ENCODE results near the gene FXYD6. TPM values are rescaled to one million over a fixed set of nuclear protein-coding genes. Genes with fewer than 3 reads are reported as not detected.

Gene FXYD6
- total and polyA plus RNA-seq, 2 donors (not counting 1 experiment from before 2014, with no cell fraction given) = not detected

DNA sequence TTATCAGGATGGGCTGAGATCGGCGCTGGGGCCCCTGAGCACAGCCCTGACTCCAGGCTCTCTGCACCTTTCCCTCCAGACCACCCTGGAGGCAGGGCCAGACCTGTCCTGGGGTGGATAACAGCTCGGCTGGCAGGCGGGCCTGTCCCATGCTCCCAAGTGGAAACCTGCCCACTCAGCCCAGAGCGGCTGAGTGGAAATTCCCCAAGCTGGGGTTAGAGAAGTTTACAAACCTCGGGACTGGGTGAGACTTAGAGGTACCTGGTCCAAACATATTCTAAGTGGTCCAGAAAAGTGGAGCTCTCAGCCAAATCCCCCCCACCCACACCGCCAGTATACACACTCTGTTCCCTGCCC lies 47.1 kb downstream of the FXYD6 start:
- H3K9me3 ChIP-seq (ENCODE audit: control extremely low read depth in 1 of 3, control insufficient read depth in 2 of 3, insufficient read depth in 1 of 3, low read length in 2 of 3) = peaks cover 0 to 5% (median 0%) of the 10 kb centered on the region in 3 donors
- Mint-ChIP-seq H3K27ac (no peak overlapping the region), H3K4me3 (no peak overlapping the region), H3K9me3 (ENCODE audit: insufficient read depth) (no peaks in the 10 kb centered on the region), H3K27me3 (peaks cover 30% of the 10 kb centered on the region), H3K4me1 (peaks cover 35% of the 10 kb centered on the region)
- ATAC-seq (ENCODE audit: low read depth) = no peak
- H2AFZ ChIP-seq (ENCODE audit: insufficient read depth, low read depth, low read length, poor library complexity, severe bottlenecking) = no peak overlapping the region
- WGBS (ENCODE audit: insufficient coverage) = 80% methylated on average over 3 of the region's 7 CpGs
- no peak overlapping the region for H3K9ac ChIP-seq (ENCODE audit: low read length)
- H3K4me1 ChIP-seq (ENCODE audit: control insufficient read depth in 2 of 2, insufficient read depth in 2 of 2, low read length in 2 of 2) = peaks cover 28 to 32% of the 10 kb centered on the region in 2 donors
- DNase-seq = no peak
- no peaks in the 10 kb centered on the region for H3K79me2 ChIP-seq (ENCODE audit: control insufficient read depth, insufficient read depth, low read length)
- no peaks in the 10 kb centered on the region for H3K36me3 ChIP-seq (replicated peaks in 1 of 2; ENCODE audit: control extremely low read depth in 1 of 2, control insufficient read depth in 1 of 2, extremely low read depth in 1 of 2, insufficient read depth in 2 of 2, low read length in 1 of 2)
- H3K27ac ChIP-seq (ENCODE audit: low read length in 2 of 2) = no peak overlapping the region
- no peak for TF ChIP-seq EZH2 (IDR thresholded peaks at IDR 0.05; ENCODE audit: borderline replicate concordance, insufficient read depth, low read depth, low read length, poor library complexity, severe bottlenecking)
- TF ChIP-seq, protein P1, sequence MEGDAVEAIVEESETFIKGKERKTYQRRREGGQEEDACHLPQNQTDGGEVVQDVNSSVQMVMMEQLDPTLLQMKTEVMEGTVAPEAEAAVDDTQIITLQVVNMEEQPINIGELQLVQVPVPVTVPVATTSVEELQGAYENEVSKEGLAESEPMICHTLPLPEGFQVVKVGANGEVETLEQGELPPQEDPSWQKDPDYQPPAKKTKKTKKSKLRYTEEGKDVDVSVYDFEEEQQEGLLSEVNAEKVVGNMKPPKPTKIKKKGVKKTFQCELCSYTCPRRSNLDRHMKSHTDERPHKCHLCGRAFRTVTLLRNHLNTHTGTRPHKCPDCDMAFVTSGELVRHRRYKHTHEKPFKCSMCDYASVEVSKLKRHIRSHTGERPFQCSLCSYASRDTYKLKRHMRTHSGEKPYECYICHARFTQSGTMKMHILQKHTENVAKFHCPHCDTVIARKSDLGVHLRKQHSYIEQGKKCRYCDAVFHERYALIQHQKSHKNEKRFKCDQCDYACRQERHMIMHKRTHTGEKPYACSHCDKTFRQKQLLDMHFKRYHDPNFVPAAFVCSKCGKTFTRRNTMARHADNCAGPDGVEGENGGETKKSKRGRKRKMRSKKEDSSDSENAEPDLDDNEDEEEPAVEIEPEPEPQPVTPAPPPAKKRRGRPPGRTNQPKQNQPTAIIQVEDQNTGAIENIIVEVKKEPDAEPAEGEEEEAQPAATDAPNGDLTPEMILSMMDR (IDR thresholded peaks at IDR 0.05) = no peak
- CTCF ChIA-PET = interaction anchor here (4.5 to 4.8 kb wide), 2 partner anchors 12 to 14 kb away, joined by 23 to 47 read pairs; no protein-coding TSS in a partner anchor
- no peak overlapping the region for H3K4me3 ChIP-seq (ENCODE audit: control extremely low read depth in 1 of 5, extremely low read depth in 1 of 5, insufficient read depth in 1 of 5, low read depth in 2 of 5, low read length in 4 of 5)
- intact Hi-C loops (cut with micrococcal nuclease) = no loop called here
- no peaks in the 10 kb centered on the region for H4K20me1 ChIP-seq (ENCODE audit: control insufficient read depth, insufficient read depth, low read length, poor library complexity, severe bottlenecking)
- POLR2A ChIA-PET = no interaction called here
- H3K4me2 ChIP-seq (replicated peaks; ENCODE audit: low read depth, low read length, poor library complexity, severe bottlenecking) = peak overlapping the region; percentile 60
- peaks cover 0 to 46% (median 9%) of the 10 kb centered on the region in 4 experiments for H3K27me3 ChIP-seq (replicated peaks in 1 of 4; ENCODE audit: control extremely low read depth in 1 of 4, control insufficient read depth in 3 of 4, insufficient read depth in 4 of 4, low read length in 3 of 4)

DNA sequence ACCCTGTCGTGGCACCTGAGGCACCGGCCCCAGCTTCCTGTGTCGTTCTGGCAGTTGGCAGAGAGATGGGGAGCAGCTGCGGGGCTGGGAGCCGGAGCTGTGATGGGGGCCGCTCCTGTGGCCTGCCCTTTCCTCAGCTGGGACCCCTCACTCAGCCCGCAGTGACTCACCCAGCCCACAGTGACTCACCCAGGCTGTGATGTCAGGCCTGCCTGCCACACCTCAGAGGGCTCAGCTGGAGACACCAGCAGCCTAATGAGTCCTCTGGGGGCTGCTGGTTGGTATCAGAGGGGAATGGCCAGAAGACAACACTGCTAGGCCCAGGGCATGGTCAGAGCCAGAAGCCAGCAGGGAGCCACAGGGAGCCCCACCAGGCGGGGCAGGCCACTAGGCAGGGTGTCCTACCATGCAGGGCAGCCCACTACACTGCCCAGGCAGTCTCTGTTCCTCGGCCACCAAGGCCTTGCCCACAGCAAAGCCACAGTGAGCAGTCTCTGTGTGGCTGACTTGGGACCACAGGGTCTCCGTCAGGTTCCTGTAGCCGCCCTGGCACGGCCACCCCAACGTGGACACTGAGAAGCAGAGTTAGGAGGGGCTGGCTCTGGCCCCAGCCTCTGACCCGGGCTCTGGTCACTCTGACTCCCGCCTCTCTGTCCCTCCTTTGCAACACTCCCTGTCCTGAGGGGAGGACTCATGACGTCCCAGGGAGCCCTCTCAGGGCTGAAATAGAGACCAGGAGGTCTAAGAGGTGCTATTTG lies 47.7 kb downstream of the FXYD6 start:
- H3K4me1 ChIP-seq (ENCODE audit: control insufficient read depth in 2 of 2, insufficient read depth in 2 of 2, low read length in 2 of 2) = peaks cover 30 to 33% of the 10 kb centered on the region in 2 donors
- TF ChIP-seq, protein P1 (IDR thresholded peaks at IDR 0.05) = no peak
- TF ChIP-seq EZH2 (IDR thresholded peaks at IDR 0.05; ENCODE audit: borderline replicate concordance, insufficient read depth, low read depth, low read length, poor library complexity, severe bottlenecking) = no peak
- no peaks in the 10 kb centered on the region for H4K20me1 ChIP-seq (ENCODE audit: control insufficient read depth, insufficient read depth, low read length, poor library complexity, severe bottlenecking)
- Mint-ChIP-seq H3K9me3 (ENCODE audit: insufficient read depth) (no peaks in the 10 kb centered on the region), H3K27ac (peak overlapping the region; percentile 78), H3K27me3 (peaks cover 35% of the 10 kb centered on the region), H3K4me1 (peaks cover 38% of the 10 kb centered on the region), H3K4me3 (peak overlapping the region; percentile 57)
- POLR2A ChIA-PET = interaction anchor here (0.8 to 1.7 kb wide), 4 partner anchors 11 to 181 kb away, joined by 3 to 4 read pairs (median 3); no protein-coding TSS in a partner anchor
- WGBS (ENCODE audit: insufficient coverage) = 50% methylated on average over 13 of the region's 16 CpGs
- peak overlapping the region; percentile 60 for H3K4me2 ChIP-seq (replicated peaks; ENCODE audit: low read depth, low read length, poor library complexity, severe bottlenecking)
- peaks cover 0 to 52% (median 9%) of the 10 kb centered on the region in 4 experiments for H3K27me3 ChIP-seq (replicated peaks in 1 of 4; ENCODE audit: control extremely low read depth in 1 of 4, control insufficient read depth in 3 of 4, insufficient read depth in 4 of 4, low read length in 3 of 4)
- ATAC-seq (ENCODE audit: low read depth) (peak; percentile 91), DNase-seq (peak; percentile 51)
- no peaks in the 10 kb centered on the region for H3K79me2 ChIP-seq (ENCODE audit: control insufficient read depth, insufficient read depth, low read length)
- intact Hi-C loops (cut with micrococcal nuclease) = loop anchor here (1.0 kb wide), 1 partner anchor 13 kb away; no protein-coding TSS in a partner anchor
- CTCF ChIA-PET = interaction anchor here (1.2 to 15.4 kb wide), 6 partner anchors 12 to 225 kb away, joined by 6 to 462 read pairs (median 35); no protein-coding TSS in a partner anchor
- H3K27ac ChIP-seq (ENCODE audit: low read length in 2 of 2) = no peak overlapping the region
- no peaks in the 10 kb centered on the region for H3K36me3 ChIP-seq (replicated peaks in 1 of 2; ENCODE audit: control extremely low read depth in 1 of 2, control insufficient read depth in 1 of 2, extremely low read depth in 1 of 2, insufficient read depth in 2 of 2, low read length in 1 of 2)
- no peak overlapping the region for H3K9ac ChIP-seq (ENCODE audit: low read length)
- H3K9me3 ChIP-seq (ENCODE audit: control extremely low read depth in 1 of 3, control insufficient read depth in 2 of 3, insufficient read depth in 1 of 3, low read length in 2 of 3) = peaks cover 0 to 5% (median 0%) of the 10 kb centered on the region in 3 donors
- H2AFZ ChIP-seq (ENCODE audit: insufficient read depth, low read depth, low read length, poor library complexity, severe bottlenecking) = peak overlapping the region; percentile 37
- no peak overlapping the region for H3K4me3 ChIP-seq (ENCODE audit: control extremely low read depth in 1 of 5, extremely low read depth in 1 of 5, insufficient read depth in 1 of 5, low read depth in 2 of 5, low read length in 4 of 5)

Data from B cell (primary cell).